ENCODE measurements around the gene G6PC1.
A peak's percentile ranks its signal among the peaks of the same experiment; 100 is the strongest.
"Not testable (repeated sequence)": the region's sequence is repeated elsewhere in the genome, so short reads cannot be mapped to it uniquely, and the experiment has no call there.

G6PC1 gene

GRCh38 chr17:42920106-42920900, 19.7 kb downstream of the G6PC1 start:
- H3K4me3 ChIP-seq (ENCODE audit: low read depth, low read length) = no peak overlapping the region
- no peak for DNase-seq (ENCODE audit: low read depth)
- no peak for TF ChIP-seq CTCF (IDR thresholded peaks at IDR 0.05; ENCODE audit: control insufficient read depth, extremely low read depth, insufficient read depth)

- no peak for TF ChIP-seq CTCF (IDR thresholded peaks at IDR 0.05; ENCODE audit: control insufficient read depth, extremely low read depth, insufficient read depth)
- no peak for DNase-seq (ENCODE audit: low read depth)
Measured at GRCh38 chr17:42920922-42921321, 20.3 kb downstream of the G6PC1 start.

DNA sequence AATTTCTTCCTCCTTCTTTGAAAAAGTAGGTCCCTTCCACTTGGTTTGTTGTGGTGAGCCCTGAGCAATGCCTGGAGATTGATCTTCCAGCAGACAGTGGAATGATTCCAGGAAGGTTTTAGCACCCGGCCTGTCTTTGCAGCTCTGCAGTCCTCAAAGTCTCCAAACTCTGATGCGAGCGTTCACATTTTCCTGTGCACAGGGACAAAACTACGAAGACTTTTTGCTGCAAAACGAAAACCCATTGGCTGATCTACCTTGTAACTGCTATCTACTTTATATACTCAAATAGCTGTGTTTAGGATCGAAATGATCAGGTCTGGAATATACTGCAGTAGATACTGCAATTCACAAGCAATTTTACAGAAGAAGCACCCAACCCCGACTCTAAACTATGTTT, 21.7 kb downstream of the G6PC1 start:
- DNase-seq (ENCODE audit: low read depth) = no peak
- H3K4me3 ChIP-seq (ENCODE audit: low read depth, low read length) = no peak overlapping the region
- TF ChIP-seq CTCF (IDR thresholded peaks at IDR 0.05; ENCODE audit: control insufficient read depth, extremely low read depth, insufficient read depth) = no peak

More at GRCh38 chr17:42920922-42921321, 20.3 kb downstream of the G6PC1 start:
- no peak overlapping the region for H3K4me3 ChIP-seq (ENCODE audit: low read depth, low read length)

DNA sequence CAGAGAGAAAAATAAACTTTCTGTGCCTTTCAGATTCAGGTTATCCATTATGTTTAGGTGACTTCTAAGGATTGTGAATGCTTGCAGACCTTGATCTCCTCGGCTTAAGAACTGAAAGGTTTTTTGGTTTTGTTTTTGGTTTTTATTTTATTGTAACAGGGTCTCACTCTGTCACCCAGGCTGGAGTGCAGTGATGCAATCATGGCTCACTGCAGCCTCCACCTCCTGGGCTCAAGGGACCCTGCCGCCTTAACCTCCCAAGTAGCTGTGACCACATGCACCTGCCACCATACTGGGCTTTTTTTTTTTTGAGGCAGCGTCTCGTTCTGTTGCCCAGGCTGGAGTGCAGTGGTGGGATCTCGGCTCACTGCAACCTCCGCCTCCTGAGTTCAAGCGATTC, 22.9 kb downstream of the G6PC1 start:
- H3K4me3 ChIP-seq (ENCODE audit: low read depth, low read length); DNase-seq (ENCODE audit: low read depth): not testable (repeated sequence)

DNA sequence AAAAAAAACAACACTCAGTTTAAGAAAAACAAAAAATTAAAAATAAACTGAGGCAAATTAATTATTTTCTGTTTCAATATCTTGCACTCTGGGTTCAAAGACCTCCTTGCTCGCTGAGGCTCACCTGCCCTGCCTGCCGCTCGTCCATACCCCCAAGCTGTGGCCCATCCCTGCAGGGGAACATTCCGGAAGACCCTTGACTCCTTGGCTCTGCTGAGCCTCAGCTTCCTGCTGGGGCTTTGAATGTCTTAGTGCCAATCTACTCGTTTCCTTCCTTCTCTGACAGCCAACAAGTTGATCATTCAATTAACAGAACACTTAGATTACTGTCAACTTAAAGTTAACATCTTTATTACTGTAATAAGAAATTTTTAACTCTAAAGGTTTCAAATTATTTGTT, 24.3 kb downstream of the G6PC1 start:
- no peak overlapping the region for H3K4me3 ChIP-seq (ENCODE audit: low read depth, low read length)
- DNase-seq (ENCODE audit: low read depth) = no peak
- TF ChIP-seq CTCF (IDR thresholded peaks at IDR 0.05; ENCODE audit: control insufficient read depth, extremely low read depth, insufficient read depth) = no peak

DNA sequence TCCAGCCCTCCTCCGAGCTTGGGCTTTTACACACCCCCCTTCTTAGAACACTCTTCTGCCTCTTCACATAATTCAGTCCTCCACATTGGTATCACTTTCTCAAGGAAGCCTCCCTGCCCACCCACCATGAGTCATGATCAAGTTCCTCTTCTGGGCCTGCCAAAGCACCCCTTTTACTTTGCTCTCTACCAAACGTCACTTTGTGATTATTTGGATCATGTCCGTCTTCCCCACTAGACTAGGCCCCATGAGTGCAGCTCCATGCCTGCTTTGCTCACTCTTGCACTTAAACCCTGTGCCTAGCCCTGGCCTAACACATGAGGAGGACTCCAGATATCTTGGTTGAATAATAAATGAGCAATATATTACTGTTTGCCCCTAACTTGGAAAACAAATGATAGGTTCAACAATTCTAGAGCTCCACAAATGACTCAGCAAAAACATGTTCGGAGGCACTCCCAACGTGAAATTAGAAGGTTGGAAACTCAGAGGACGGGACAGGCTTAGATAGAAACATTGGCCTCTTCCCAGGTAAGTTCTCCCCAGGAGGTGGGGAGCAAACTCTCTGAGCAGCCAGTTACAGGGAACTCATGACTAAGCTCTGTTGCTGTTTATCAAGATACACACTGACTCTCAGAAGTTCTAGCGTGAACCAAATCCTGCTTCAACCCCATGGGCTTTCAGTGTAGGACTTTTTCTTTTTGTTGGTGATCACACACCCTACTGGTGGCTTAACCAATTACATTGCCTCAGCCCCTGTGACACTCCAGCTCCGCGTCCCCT, 28.3 kb downstream of the G6PC1 start:
- H3K4me3 ChIP-seq (ENCODE audit: low read depth, low read length) = no peak overlapping the region
- peak; percentile 44 for TF ChIP-seq CTCF (IDR thresholded peaks at IDR 0.05; ENCODE audit: control insufficient read depth, extremely low read depth, insufficient read depth)
- no peak for DNase-seq (ENCODE audit: low read depth)

- DNase-seq (ENCODE audit: low read depth) = no peak
- no peak for TF ChIP-seq CTCF (IDR thresholded peaks at IDR 0.05; ENCODE audit: control insufficient read depth, extremely low read depth, insufficient read depth)
- H3K4me3 ChIP-seq (ENCODE audit: low read depth, low read length) = no peak overlapping the region
Measured at GRCh38 chr17:42929497-42929844, 28.9 kb downstream of the G6PC1 start.
